CD14-positive monocyte (primary cell): ENCODE measurements around the gene GTF3C5. TPM values are rescaled to one million over a fixed set of nuclear protein-coding genes. Genes with fewer than 3 reads are reported as not detected.
A peak's percentile ranks its signal among the peaks of the same experiment; 100 is the strongest.

ENCODE experiments used
- DNase-seq, 3 donors: peaks; one replicate each; pipeline ENCODE4 v3.0.0-alpha.2; 2011 to 2022
- H2AFZ ChIP-seq: 2 replicates; pipeline ENCODE4 v1.6.0; 2012; ENCODE audit warnings: mild to moderate bottlenecking, low read depth, low read length, inconsistent platforms; ENCODE audit not compliant: insufficient read depth, poor library complexity, severe bottlenecking
- H3K27ac ChIP-seq, 2 donors: 1 replicate in 1 of 2; 2 replicates in 1 of 2; pipeline ENCODE4 v1.5.1; 2012 to 2013; ENCODE audit warnings: low read length in 2 of 2, control low read depth in 1 of 2, inconsistent platforms in 1 of 2, low read depth in 1 of 2, mild to moderate bottlenecking in 1 of 2
- H3K27me3 ChIP-seq, 2 donors: one replicate each; pipeline versions ENCODE4 v1.6.0 to v1.6.1; 2011 to 2013; ENCODE audit warnings: low read length in 2 of 2; ENCODE audit not compliant: control insufficient read depth in 2 of 2, insufficient read depth in 2 of 2
- H3K36me3 ChIP-seq, 2 donors: replicated peaks in 1 of 2; 1 replicate in 1 of 2; 2 replicates in 1 of 2; pipeline versions ENCODE4 v1.5.1 to v1.6.1; 2012 to 2013; ENCODE audit warnings: low read length in 2 of 2, control low read depth in 1 of 2, inconsistent platforms in 1 of 2, mild to moderate bottlenecking in 1 of 2; ENCODE audit not compliant: insufficient read depth in 2 of 2, control insufficient read depth in 1 of 2
- H3K4me1 ChIP-seq, 2 donors: 1 replicate in 1 of 2; 2 replicates in 1 of 2; pipeline versions ENCODE4 v1.5.1 to v1.6.1; 2012 to 2013; ENCODE audit warnings: low read length in 2 of 2, control low read depth in 1 of 2, inconsistent platforms in 1 of 2, mild to moderate bottlenecking in 1 of 2, moderate library complexity in 1 of 2; ENCODE audit not compliant: insufficient read depth in 2 of 2, control insufficient read depth in 1 of 2
- H3K4me2 ChIP-seq: replicated peaks from 2 replicates; pipeline ENCODE3; 2012; ENCODE audit warnings: low read length, moderate library complexity, mild to moderate bottlenecking; ENCODE audit not compliant: poor library complexity, severe bottlenecking; ENCODE audit errors: extremely low read depth
- H3K4me3 ChIP-seq, 3 experiments: fragments of 200-600 bp in 1 of 3; sonication (generic) in 1 of 3; replicated peaks in 1 of 3; 1 replicate in 2 of 3; 2 replicates in 1 of 3; pipeline ENCODE4 v1.5.1; 2011 to 2013; ENCODE audit warnings: low read length in 3 of 3, mild to moderate bottlenecking in 3 of 3, control low read depth in 2 of 3, low read depth in 2 of 3, inconsistent platforms in 1 of 3, moderate library complexity in 1 of 3
- H3K79me2 ChIP-seq: 2 replicates; pipeline ENCODE4 v1.6.0; 2012; ENCODE audit warnings: mild to moderate bottlenecking, control low read depth, inconsistent platforms, low read length, moderate library complexity; ENCODE audit not compliant: insufficient read depth
- H3K9ac ChIP-seq: 2 replicates; pipeline ENCODE4 v1.6.0; 2017; ENCODE audit warnings: low read length, mild to moderate bottlenecking; ENCODE audit not compliant: insufficient read depth, poor library complexity, severe bottlenecking
- H3K9me3 ChIP-seq, 2 donors: replicated peaks in 1 of 2; 1 replicate in 1 of 2; 2 replicates in 1 of 2; pipeline versions ENCODE4 v1.5.1 to v1.6.1; 2012 to 2013; ENCODE audit warnings: low read length in 2 of 2, control low read depth in 1 of 2; ENCODE audit not compliant: control insufficient read depth in 1 of 2, insufficient read depth in 1 of 2
- H4K20me1 ChIP-seq: 2 replicates; pipeline ENCODE4 v1.6.0; 2012; ENCODE audit warnings: mild to moderate bottlenecking, low read length, control low read depth, moderate library complexity; ENCODE audit not compliant: insufficient read depth
- H3K27ac Mint-ChIP-seq, 7 donors: one replicate each; pipeline ENCODE4 v1.8.0; 2020; ENCODE audit warnings: mild to moderate bottlenecking in 7 of 7, mixed read lengths in 7 of 7, moderate library complexity in 6 of 7, inconsistent platforms in 2 of 7
- H3K27me3 Mint-ChIP-seq, 3 donors: one replicate each; pipeline ENCODE4 v1.8.0; 2021 to 2022; ENCODE audit warnings: low read depth in 3 of 3, mild to moderate bottlenecking in 3 of 3, mixed read lengths in 3 of 3, moderate library complexity in 3 of 3, inconsistent platforms in 1 of 3
- H3K36me3 Mint-ChIP-seq, 2 donors: one replicate each; pipeline ENCODE4 v1.8.0; 2020; ENCODE audit warnings: mixed read lengths in 2 of 2, inconsistent platforms in 1 of 2, mild to moderate bottlenecking in 1 of 2
- H3K4me1 Mint-ChIP-seq: one replicate; pipeline ENCODE4 v1.8.0; 2020; ENCODE audit warnings: mild to moderate bottlenecking, mixed read lengths
- H3K4me3 Mint-ChIP-seq, 2 donors: one replicate each; pipeline ENCODE4 v1.8.0; 2020; ENCODE audit warnings: mild to moderate bottlenecking in 2 of 2, mixed read lengths in 2 of 2, moderate library complexity in 1 of 2
- H3K9me3 Mint-ChIP-seq, 7 donors: one replicate each; pipeline ENCODE4 v1.8.0; 2020 to 2022; ENCODE audit warnings: mixed read lengths in 7 of 7, mild to moderate bottlenecking in 6 of 7, moderate library complexity in 6 of 7, inconsistent platforms in 2 of 7
- WGBS: methylation state at CpG from one replicate; pipeline ENCODE4 v1.1.5; 2013; ENCODE audit warnings: missing lambda C conversion rate; ENCODE audit not compliant: insufficient coverage; 5-methylcytosine and 5-hydroxymethylcytosine counted together
- intact Hi-C, 2 donors: fragments of 100-400 bp; cut with micrococcal nuclease; formaldehyde crosslinking; loops; one replicate each; pipeline versions ENCODE4 v1.15.0 to v1.15.1; 2023
- polyA plus RNA-seq, 3 donors: library from polyadenylated mRNA; depleted of rRNA in 1 of 3; unstranded in 2 of 3; stranded (reverse) in 1 of 3; fragments of 300-500 nt in 2 of 3; fragments of >200 nt in 1 of 3; fragmentation: Illumina TruSeq in 2 of 3; gene quantifications; 1 replicate in 2 of 3; 2 replicates in 1 of 3; pipeline ENCODE4 v1.2.3, GENCODE V29; 2012 to 2021
- TF ChIP-seq, protein P1 (sequence below): fragments of 200-600 bp; IDR thresholded peaks from one replicate; pipeline ENCODE4 v1.8.0; 2022; ENCODE audit warnings: antibody characterized with exemption, mild to moderate bottlenecking

Gene GTF3C5
- polyA plus RNA-seq, 3 donors = 21.3 to 75.6 (median 24.4) TPM

DNA sequence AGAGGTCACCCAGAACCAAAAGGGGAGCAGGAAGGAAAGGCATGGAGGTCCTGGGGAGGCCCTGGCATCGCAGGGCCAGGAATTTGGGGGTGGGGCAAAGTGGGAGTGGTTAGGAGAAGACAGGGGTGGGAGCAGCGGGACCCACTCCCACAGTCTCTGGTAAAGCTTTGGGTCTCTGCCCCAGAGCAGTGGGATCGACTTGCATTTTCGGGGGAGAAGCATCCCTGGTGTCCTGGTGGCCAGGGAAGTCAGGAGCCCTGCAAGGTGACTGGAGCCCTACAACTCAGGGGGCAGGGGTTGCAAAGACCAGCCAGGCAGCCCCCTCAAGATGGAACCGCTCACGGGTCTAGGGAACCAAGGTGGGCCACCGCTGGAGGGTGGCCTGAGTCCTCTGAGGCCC, 22.4 kb upstream of the GTF3C5 start:
- H3K27ac ChIP-seq = no peak overlapping the region
- DNase-seq = no peak
- H3K9me3 Mint-ChIP-seq = peaks cover 0 to 13% (median 3%) of the 10 kb centered on the region in 7 donors

GRCh38 chr9:133008824-133009223, 22.0 kb upstream of the GTF3C5 start:
- H3K27me3 ChIP-seq = no peaks in the 10 kb centered on the region

More for the DNA sequence above, 22.4 kb upstream of the GTF3C5 start:
- peaks cover 17% of the 10 kb centered on the region for H3K4me1 Mint-ChIP-seq
- no peaks in the 10 kb centered on the region for H3K9me3 ChIP-seq
- H3K4me3 Mint-ChIP-seq = no peak overlapping the region
- no peak overlapping the region for H3K4me3 ChIP-seq
- H3K36me3 ChIP-seq = no peaks in the 10 kb centered on the region
- TF ChIP-seq, protein P1, sequence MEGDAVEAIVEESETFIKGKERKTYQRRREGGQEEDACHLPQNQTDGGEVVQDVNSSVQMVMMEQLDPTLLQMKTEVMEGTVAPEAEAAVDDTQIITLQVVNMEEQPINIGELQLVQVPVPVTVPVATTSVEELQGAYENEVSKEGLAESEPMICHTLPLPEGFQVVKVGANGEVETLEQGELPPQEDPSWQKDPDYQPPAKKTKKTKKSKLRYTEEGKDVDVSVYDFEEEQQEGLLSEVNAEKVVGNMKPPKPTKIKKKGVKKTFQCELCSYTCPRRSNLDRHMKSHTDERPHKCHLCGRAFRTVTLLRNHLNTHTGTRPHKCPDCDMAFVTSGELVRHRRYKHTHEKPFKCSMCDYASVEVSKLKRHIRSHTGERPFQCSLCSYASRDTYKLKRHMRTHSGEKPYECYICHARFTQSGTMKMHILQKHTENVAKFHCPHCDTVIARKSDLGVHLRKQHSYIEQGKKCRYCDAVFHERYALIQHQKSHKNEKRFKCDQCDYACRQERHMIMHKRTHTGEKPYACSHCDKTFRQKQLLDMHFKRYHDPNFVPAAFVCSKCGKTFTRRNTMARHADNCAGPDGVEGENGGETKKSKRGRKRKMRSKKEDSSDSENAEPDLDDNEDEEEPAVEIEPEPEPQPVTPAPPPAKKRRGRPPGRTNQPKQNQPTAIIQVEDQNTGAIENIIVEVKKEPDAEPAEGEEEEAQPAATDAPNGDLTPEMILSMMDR = no peak
- H3K4me1 ChIP-seq = peaks cover 18 to 19% of the 10 kb centered on the region in 2 donors
- H3K27me3 ChIP-seq = no peaks in the 10 kb centered on the region
- H4K20me1 ChIP-seq = no peaks in the 10 kb centered on the region
- H2AFZ ChIP-seq = no peak overlapping the region
- no peaks in the 10 kb centered on the region for H3K36me3 Mint-ChIP-seq
- 96% methylated on average over 6 of the region's 7 CpGs for WGBS
- no peaks in the 10 kb centered on the region for H3K79me2 ChIP-seq
- peaks cover 2 to 9% (median 3%) of the 10 kb centered on the region in 3 donors for H3K27me3 Mint-ChIP-seq
- intact Hi-C loops = no loop called here
- no peak overlapping the region for H3K27ac Mint-ChIP-seq
- no peak overlapping the region for H3K4me2 ChIP-seq
- no peak overlapping the region for H3K9ac ChIP-seq

More at GRCh38 chr9:133008824-133009223, 22.0 kb upstream of the GTF3C5 start:
- Histone ChIP-seq H3K9ac (no peak overlapping the region), H3K9me3 (no peaks in the 10 kb centered on the region), H3K79me2 (no peaks in the 10 kb centered on the region), H3K27ac (no peak overlapping the region), H3K36me3 (no peaks in the 10 kb centered on the region), H3K4me2 (no peak overlapping the region), H3K4me3 (no peak overlapping the region), H2AFZ (no peak overlapping the region), H3K4me1 (peaks cover 14 to 15% of the 10 kb centered on the region in 2 donors), H4K20me1 (no peaks in the 10 kb centered on the region)
- intact Hi-C loops = no loop called here
- H3K4me1 Mint-ChIP-seq = peaks cover 16% of the 10 kb centered on the region
- H3K27me3 Mint-ChIP-seq = peaks cover 2 to 5% (median 3%) of the 10 kb centered on the region in 3 donors
- H3K27ac Mint-ChIP-seq = no peak overlapping the region
- DNase-seq = peak in 1 of 3 donors; percentile 62
- TF ChIP-seq, protein P1 = no peak
- peaks cover 0 to 13% (median 4%) of the 10 kb centered on the region in 7 donors for H3K9me3 Mint-ChIP-seq
- no peaks in the 10 kb centered on the region for H3K36me3 Mint-ChIP-seq
- H3K4me3 Mint-ChIP-seq = no peak overlapping the region
- 0% methylated on average over 1 of the region's 2 CpGs for WGBS
